ENCODE measurements around the gene ARID5A.
A peak's percentile ranks its signal among the peaks of the same experiment; 100 is the strongest.
"Not testable (repeated sequence)": the region's sequence is repeated elsewhere in the genome, so short reads cannot be mapped to it uniquely, and the experiment has no call there.

ARID5A gene, protein sequence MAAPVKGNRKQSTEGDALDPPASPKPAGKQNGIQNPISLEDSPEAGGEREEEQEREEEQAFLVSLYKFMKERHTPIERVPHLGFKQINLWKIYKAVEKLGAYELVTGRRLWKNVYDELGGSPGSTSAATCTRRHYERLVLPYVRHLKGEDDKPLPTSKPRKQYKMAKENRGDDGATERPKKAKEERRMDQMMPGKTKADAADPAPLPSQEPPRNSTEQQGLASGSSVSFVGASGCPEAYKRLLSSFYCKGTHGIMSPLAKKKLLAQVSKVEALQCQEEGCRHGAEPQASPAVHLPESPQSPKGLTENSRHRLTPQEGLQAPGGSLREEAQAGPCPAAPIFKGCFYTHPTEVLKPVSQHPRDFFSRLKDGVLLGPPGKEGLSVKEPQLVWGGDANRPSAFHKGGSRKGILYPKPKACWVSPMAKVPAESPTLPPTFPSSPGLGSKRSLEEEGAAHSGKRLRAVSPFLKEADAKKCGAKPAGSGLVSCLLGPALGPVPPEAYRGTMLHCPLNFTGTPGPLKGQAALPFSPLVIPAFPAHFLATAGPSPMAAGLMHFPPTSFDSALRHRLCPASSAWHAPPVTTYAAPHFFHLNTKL

DNA sequence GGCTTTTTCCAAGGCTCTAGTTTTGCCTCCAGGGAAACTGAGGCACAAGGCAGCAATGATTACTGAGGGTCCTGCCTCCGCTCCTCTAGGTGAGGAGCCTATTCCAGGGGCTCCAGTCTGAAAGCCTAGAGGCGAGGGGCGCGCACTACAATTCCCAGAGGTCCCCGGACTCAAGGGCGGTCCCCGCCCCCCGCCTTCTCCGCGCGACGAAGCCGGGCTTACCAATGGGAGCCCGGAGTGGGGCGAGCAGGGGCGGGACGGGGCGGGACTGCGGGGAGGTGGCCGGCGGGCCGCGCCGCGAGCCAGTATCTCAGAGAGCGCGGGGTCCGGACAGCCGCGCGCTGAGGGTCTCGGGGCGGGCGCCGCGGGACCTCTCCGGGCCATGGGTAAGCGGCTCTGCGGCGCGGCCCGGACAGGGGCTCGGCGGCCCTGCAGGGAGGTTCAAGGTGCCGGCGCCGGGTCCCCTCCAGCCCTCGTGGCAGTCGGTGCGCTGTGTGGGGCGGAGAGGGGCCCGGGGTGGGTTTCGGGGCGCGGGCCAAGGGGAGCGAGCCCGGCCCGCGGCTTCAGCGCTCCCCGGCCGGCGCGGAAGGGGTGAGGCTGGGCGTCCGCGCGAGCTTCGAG lies at the start of gene ARID5A:
Gene ARID5A (plus strand): TSS at position 308 of the 621 bp plus-strand sequence. CDS start 75 bp downstream, at position 383.
- Mint-ChIP-seq H3K4me1 (ENCODE audit: low read depth) (peaks cover 68% of the 10 kb centered on the region), H3K27me3 (no peaks in the 10 kb centered on the region), H3K27ac (peak within 1 kb of the TSS; percentile 90), H3K9me3 (no peaks in the 10 kb centered on the region), H3K36me3 (ENCODE audit: low read depth) (peaks cover 26% of the 10 kb centered on the region), H3K4me3 (peak within 1 kb of the TSS; percentile 91)

DNA sequence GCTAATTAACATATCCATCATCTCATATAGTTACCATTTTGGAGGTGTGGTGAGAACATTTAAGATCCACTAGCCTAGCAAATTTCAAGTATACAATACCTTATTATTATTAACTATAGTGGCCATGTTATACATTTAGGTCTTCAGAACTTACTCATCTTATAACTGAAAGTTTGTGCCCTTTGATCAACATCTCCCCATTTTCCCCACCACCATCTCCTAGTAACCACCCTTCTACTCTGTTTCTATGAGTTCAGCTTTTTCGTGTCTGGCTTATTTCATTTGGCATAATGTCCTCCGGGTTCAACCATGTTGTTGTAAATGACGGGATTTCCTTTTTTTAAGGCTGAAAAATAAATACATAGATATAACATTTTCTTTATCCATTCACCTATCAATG lies 47.3 kb upstream of the ARID5A start:
- Mint-ChIP-seq H3K9me3 (no peaks in the 10 kb centered on the region), H3K4me3 (no peak overlapping the region), H3K36me3 (ENCODE audit: low read depth) (no peaks in the 10 kb centered on the region), H3K27me3 (no peaks in the 10 kb centered on the region), H3K27ac (no peak overlapping the region), H3K4me1 (ENCODE audit: low read depth) (peaks cover 59% of the 10 kb centered on the region)

DNA sequence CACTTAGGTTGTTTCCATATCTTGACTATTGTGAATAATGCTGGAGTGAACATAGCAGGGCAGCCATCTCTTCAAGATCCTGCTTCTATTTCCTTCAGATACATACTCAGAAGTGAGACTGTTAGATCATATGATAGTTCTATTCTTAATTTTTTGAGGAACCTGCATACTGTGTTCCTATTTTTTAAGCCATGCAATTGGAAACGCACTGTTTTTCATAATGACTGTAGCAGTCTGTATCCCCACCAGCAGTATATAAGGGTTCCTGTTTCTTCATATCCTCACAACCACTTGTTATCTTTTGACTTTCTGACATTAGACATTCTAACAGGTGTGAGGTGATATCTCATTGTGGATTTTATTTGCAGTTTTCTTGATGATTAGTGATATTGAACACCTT lies 46.9 kb upstream of the ARID5A start:
- H3K36me3 Mint-ChIP-seq (ENCODE audit: low read depth), result no peaks in the 10 kb centered on the region
- no peak overlapping the region for H3K27ac Mint-ChIP-seq
- H3K4me1 Mint-ChIP-seq (ENCODE audit: low read depth), result peaks cover 55% of the 10 kb centered on the region
- no peak overlapping the region for H3K4me3 Mint-ChIP-seq
- H3K27me3 Mint-ChIP-seq, result no peaks in the 10 kb centered on the region
- H3K9me3 Mint-ChIP-seq, result no peaks in the 10 kb centered on the region

DNA sequence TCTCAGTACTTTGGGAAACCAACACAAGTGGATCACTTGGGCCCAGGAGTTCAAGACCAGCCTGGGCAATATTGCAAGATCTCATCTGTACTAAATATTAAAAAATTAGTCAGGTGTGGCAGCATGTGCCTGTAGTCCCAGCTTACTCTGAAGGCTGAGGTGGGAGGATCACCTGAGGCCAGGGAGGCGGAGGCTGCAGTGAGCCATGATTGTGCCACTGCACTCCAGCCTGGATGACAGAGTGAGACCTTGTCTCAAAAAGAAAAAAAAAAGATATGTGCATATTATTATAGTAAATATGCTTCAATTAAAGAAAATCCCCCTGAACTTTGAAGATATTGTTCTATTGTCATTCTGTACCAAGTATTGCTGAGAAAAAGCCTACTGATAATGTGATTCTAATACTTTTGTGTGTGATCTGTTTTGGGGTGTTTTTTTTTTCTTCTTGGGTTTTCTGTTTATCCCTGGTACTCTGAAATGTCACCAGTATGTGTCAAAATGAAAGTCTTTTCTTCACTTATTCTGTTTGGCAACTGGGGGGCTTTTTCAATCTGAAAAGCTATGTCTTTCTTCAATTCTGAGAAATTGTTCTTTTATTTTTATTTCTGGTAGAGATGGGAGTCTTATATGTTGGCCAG lies 44.6 kb upstream of the ARID5A start:
- H3K4me3 Mint-ChIP-seq, result no peak overlapping the region
- H3K36me3 Mint-ChIP-seq (ENCODE audit: low read depth), result peaks cover 4% of the 10 kb centered on the region
- peak overlapping the region; percentile 56 for H3K27ac Mint-ChIP-seq
- peaks cover 8% of the 10 kb centered on the region for H3K9me3 Mint-ChIP-seq
- H3K4me1 Mint-ChIP-seq (ENCODE audit: low read depth), result peaks cover 41% of the 10 kb centered on the region
- no peaks in the 10 kb centered on the region for H3K27me3 Mint-ChIP-seq

DNA sequence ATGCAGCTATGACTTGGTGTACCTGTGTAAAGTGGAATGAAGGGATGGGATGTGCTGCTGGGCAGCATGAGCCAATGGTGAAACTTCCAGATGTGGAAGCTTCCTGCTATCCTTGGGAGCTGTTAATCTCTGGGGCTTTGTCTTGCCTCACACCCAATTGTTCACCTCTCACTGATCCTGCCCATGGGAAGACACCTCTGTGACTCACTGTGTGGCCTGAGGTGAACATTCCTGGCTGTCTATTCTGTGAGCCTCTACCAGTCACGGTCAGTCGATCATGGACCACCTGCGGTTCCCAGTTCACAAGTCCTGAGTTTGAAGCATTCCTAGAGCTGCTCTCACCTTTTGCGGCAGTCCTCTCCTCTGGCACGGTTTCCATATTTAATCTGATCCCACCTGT lies 43.5 kb upstream of the ARID5A start:
- no peak overlapping the region for H3K27ac Mint-ChIP-seq
- peaks cover 36% of the 10 kb centered on the region for H3K4me1 Mint-ChIP-seq (ENCODE audit: low read depth)
- peaks cover 8% of the 10 kb centered on the region for H3K9me3 Mint-ChIP-seq
- peaks cover 4% of the 10 kb centered on the region for H3K36me3 Mint-ChIP-seq (ENCODE audit: low read depth)
- no peak overlapping the region for H3K4me3 Mint-ChIP-seq
- no peaks in the 10 kb centered on the region for H3K27me3 Mint-ChIP-seq

DNA sequence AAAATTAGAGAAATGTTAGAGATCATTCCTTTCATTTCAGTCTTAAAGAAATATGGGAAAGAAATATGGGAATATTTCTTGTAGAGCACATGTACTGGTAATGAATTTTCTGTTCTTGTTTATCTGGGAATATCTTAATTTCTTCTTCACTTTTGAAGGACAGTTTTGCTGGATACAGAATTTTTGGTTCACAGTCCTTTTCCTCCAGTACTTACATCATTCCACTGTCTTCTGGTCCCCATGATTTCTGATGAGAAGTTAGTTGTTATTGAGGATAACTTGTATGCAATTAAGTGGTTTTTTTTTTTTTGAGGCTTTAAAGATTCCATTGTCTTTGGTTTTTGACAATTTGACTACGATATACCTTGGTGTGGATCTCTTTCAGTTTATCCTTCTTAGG lies 42.4 kb upstream of the ARID5A start:
- H3K9me3 Mint-ChIP-seq, result peaks cover 8% of the 10 kb centered on the region
- no peaks in the 10 kb centered on the region for H3K27me3 Mint-ChIP-seq
- H3K36me3 Mint-ChIP-seq (ENCODE audit: low read depth), result peaks cover 4% of the 10 kb centered on the region
- no peak overlapping the region for H3K4me3 Mint-ChIP-seq
- H3K27ac Mint-ChIP-seq, result no peak overlapping the region
- H3K4me1 Mint-ChIP-seq (ENCODE audit: low read depth), result peaks cover 31% of the 10 kb centered on the region

DNA sequence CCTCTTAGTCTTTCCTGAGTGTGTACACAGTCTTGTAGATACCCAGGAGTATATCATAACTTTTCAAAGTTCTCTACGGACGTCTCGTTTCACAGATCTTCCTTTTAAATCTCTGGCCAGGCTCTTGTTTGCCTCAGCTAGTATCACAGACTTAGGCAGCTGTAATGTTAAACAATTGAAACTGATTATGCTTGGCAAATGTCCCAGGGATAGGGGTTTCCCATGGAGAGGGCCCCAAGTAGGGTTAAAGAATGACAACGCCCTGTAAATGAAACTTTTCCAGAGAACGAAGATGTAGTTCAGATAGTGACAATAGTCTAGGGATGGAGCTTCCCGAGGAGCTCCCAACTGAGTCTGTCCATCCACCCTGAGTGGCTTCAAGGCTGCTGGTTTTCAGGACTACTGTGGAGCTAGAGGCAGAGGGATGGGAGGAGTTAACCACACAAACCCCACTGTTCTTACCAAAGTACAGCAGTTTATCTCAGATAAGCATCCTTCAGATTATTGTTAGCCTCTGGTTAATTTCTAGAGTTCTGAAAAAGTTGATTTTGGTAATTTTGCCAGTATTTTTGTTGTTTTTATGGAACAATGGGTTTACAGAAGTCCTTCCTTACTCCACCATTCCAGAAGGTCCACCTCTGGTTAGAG lies 40.4 kb upstream of the ARID5A start:
- peaks cover 22% of the 10 kb centered on the region for H3K4me1 Mint-ChIP-seq (ENCODE audit: low read depth)
- H3K4me3 Mint-ChIP-seq, result no peak overlapping the region
- no peak overlapping the region for H3K27ac Mint-ChIP-seq
- no peaks in the 10 kb centered on the region for H3K27me3 Mint-ChIP-seq
- H3K9me3 Mint-ChIP-seq, result peaks cover 8% of the 10 kb centered on the region
- H3K36me3 Mint-ChIP-seq (ENCODE audit: low read depth), result peaks cover 4% of the 10 kb centered on the region

DNA sequence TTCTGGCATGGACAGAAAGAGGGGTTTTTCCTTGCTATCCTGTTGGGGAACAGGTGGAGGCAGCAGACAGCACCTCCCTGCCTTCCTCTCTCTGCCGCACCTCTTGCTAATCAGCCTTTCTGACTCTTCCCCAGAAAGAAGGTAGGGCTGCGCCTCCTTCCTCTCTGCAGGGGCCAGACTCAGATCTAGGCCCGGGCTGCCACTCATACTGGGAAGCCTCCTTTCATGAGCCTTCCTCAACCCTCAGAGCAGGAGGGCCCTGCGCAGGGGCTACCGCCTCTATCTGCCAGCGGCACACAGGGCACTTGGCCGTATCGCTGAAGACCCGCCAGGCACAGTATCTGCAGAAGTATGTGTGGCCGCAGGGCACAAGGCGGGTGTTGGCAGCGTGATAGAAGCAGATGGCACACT lies 38.5 kb upstream of the ARID5A start:
- Mint-ChIP-seq H3K36me3 (ENCODE audit: low read depth) (peaks cover 4% of the 10 kb centered on the region), H3K4me3 (no peak overlapping the region), H3K27ac (no peak overlapping the region), H3K27me3 (no peaks in the 10 kb centered on the region), H3K4me1 (ENCODE audit: low read depth) (peaks cover 22% of the 10 kb centered on the region), H3K9me3 (peaks cover 8% of the 10 kb centered on the region)

DNA sequence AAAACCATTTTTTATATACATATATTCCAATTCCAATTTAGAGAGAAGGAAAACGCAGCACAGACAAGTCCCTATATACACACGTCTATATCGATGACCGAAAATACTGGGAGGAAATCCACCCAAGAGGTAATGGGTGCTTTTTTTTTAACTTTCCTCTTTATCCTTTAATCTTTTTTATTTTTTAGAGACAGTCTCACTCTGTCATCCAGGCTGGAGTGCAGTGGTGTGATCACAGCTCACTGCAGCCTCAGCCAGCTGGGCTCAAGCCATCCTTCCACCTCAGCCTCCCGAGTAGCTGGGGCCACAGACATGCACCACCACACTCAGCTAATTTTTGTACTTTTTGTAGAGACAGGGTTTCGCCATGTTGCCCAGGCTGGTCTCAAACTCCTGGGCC lies 37.9 kb upstream of the ARID5A start:
- peaks cover 22% of the 10 kb centered on the region for H3K4me1 Mint-ChIP-seq (ENCODE audit: low read depth)
- H3K27me3 Mint-ChIP-seq; H3K9me3 Mint-ChIP-seq; H3K27ac Mint-ChIP-seq; H3K36me3 Mint-ChIP-seq (ENCODE audit: low read depth); H3K4me3 Mint-ChIP-seq: not testable (repeated sequence)

DNA sequence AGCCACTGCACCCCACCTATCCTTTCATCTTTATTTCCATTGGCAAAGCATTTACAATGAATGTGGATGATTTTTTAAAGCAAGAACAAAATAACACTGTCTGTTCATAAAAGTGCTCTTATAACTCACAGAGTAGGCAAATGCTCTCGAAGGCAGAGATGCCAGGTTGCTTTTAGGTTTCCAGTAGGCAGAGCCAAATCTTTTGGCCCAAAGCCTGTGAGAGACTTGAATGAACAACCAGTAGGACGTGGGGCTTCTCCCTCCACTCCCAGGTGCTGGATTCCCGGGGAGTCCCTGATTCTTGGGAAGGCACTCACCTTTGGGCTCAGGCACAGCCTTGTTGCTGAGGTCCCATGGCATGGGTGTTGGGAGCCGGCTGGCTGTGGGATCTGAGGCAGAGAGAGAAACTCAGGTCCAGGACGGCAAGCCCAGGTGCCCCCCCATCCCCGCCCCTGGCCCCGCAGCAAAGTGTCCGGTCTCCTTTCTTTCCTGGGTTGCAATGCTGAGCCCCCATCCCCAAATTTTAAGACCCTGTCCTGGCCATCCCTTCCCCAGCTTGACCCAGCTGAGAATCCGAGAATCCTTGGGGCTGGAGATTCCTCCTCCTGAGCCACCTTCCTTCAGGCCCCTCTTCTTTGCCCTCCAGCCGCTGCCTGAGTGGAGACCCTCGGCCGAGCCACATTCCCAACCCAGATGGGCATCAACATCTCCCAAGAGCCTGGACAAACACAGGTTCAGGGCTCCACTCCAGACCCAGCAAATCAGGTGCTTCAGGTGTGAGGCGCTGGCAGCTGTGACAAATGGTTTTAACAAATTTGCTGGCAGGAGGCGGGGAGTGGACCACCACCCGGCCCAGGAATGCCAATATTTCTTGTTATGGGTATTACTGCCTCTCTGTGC lies 37.2 kb upstream of the ARID5A start:
- H3K4me1 Mint-ChIP-seq (ENCODE audit: low read depth), result peaks cover 22% of the 10 kb centered on the region
- H3K27ac Mint-ChIP-seq, result no peak overlapping the region

DNA sequence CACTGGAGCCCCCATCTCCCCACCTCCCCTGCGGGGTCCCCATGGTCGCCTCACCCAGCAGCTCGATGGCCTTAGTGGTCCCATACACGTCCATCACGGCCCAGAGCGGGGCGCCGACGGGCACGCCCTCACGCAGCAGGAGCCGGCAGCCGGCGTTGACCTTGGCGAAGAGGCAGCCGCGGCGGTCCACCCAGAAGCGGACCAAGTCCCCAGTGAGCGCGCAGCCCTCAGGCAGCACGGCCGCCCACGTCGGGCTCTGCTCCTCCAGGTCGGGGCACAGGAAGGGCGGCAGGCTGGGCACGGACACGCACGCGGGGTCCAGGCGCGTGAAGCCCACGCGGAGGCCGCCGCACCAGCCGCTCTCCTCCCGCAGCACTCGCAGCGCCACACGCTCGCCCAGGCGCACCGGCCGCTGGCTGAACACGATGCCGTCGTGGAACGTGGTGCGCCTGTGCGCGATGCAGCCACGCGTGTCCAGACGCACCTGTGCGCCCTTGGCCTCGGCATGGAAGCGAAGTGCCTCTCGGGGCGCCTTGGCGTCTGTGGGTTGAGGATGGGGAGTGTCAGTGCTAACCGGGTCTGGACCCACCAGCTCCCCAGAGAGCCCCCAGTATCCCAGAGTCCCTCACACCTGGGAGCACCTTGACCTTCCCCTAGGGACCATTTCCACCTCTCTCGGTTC lies 36.0 kb upstream of the ARID5A start:
- H3K27me3 Mint-ChIP-seq, result no peaks in the 10 kb centered on the region
- peaks cover 20% of the 10 kb centered on the region for H3K4me1 Mint-ChIP-seq (ENCODE audit: low read depth)
- peaks cover 4% of the 10 kb centered on the region for H3K9me3 Mint-ChIP-seq
- H3K4me3 Mint-ChIP-seq, result no peak overlapping the region
- no peaks in the 10 kb centered on the region for H3K36me3 Mint-ChIP-seq (ENCODE audit: low read depth)
- no peak overlapping the region for H3K27ac Mint-ChIP-seq

More for the DNA sequence above, 37.2 kb upstream of the ARID5A start:
- peaks cover 4% of the 10 kb centered on the region for H3K36me3 Mint-ChIP-seq (ENCODE audit: low read depth)
- H3K9me3 Mint-ChIP-seq, result peaks cover 8% of the 10 kb centered on the region
- H3K4me3 Mint-ChIP-seq, result no peak overlapping the region
- no peaks in the 10 kb centered on the region for H3K27me3 Mint-ChIP-seq

DNA sequence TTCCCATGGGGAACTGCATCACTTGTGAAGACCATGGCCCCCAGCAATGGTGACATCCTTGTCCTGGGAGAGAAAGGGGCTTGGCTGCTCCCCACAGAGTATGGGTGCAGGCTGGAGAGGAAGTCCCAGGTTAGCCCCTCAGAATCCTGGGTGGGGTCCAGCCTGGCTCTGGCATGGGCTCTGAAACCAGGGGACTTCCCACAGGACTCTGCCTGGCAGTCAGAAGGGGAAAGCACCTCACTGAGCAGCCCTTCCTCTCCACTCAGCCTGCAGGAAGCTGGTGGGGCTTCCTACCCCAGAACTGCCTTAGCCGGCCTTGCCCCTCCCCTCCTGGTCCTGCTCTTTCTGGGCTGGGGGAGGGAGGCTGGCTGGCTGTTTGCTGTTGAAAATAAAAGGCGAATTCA lies 35.1 kb upstream of the ARID5A start:
- H3K4me1 Mint-ChIP-seq (ENCODE audit: low read depth), result peaks cover 13% of the 10 kb centered on the region
- H3K27me3 Mint-ChIP-seq, result no peaks in the 10 kb centered on the region
- H3K4me3 Mint-ChIP-seq, result no peak overlapping the region
- no peak overlapping the region for H3K27ac Mint-ChIP-seq
- no peaks in the 10 kb centered on the region for H3K36me3 Mint-ChIP-seq (ENCODE audit: low read depth)
- H3K9me3 Mint-ChIP-seq, result no peaks in the 10 kb centered on the region

DNA sequence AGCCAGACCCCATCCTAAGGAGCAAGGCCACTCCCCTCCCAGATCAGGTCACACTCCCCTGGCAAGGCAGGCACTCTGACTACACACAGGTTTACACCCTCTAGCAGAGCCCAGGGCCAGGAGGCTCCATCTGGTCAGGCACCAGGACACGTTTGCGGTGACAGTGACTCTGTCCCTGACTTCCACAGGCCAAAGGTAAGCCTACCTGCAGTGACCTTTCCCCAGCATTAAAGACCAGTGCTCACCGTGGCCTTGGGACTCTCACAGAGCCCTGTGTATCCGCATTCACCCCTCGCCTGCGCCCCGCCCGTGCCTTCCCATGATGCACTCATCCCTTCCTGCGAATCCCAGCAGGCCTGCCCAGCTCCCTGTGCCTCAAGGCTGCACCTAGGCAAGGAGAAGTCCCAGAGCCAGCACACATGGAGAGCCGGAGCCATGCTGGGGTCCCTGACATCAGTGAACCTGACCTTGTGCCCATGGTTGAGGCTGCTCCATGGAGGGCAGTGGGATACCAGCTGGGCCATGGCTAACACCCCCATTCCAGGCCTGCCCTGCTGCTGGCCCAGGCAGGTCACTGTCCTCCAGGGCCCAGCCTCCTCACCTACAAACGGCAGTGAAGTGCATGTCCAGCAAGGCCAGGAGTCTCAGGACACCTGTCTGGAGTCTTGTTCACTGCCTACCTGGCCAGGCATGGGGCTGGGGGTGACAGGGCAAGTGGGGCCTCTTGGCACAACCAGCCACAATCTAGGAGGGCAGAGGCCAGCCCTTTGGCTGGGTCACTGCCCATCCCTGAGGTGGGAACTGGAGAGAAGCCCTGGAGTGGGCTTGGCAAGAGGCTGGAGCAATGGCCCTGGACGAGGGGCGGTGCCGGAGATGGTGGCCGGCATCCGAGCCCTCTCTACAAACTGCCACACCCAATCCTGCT lies 34.4 kb upstream of the ARID5A start:
- H3K9me3 Mint-ChIP-seq, result no peaks in the 10 kb centered on the region
- H3K27me3 Mint-ChIP-seq, result no peaks in the 10 kb centered on the region
- H3K36me3 Mint-ChIP-seq (ENCODE audit: low read depth), result no peaks in the 10 kb centered on the region
- H3K27ac Mint-ChIP-seq, result no peak overlapping the region
- peaks cover 13% of the 10 kb centered on the region for H3K4me1 Mint-ChIP-seq (ENCODE audit: low read depth)
- H3K4me3 Mint-ChIP-seq, result no peak overlapping the region

Measured in stimulated activated naive CD8-positive, alpha-beta T cell treated with anti-CD3 and anti-CD28 coated beads, Interleukin-15, Interleukin-2, amounts not matched to agents 100 ng/mL and 50 ng/mL, for 24 hours (primary cell).